Trophoblast cell (in vitro differentiated cells and primary cell): Measurements from ENCODE around the gene TMEM205.

Source experiments
- DNase-seq, 2 donors: peaks; one replicate each; pipeline ENCODE4 v3.0.0-alpha.2; 2016
- H2AFZ ChIP-seq: 2 replicates; pipeline ENCODE4 v1.6.1; 2013; ENCODE audit warnings: low read length, moderate library complexity, mild to moderate bottlenecking; ENCODE audit not compliant: insufficient read depth, poor library complexity
- H2AK5ac ChIP-seq: 2 replicates; pipeline ENCODE4 v1.6.1; 2013; ENCODE audit warnings: mild to moderate bottlenecking, low read length
- H2BK120ac ChIP-seq: 2 replicates; pipeline ENCODE4 v1.6.1; 2013; ENCODE audit warnings: low read length, mild to moderate bottlenecking, moderate library complexity; ENCODE audit not compliant: insufficient read depth, poor library complexity
- H2BK12ac ChIP-seq: 2 replicates; pipeline ENCODE4 v1.6.1; 2013; ENCODE audit warnings: mild to moderate bottlenecking, low read length, moderate library complexity
- H2BK5ac ChIP-seq: 2 replicates; pipeline ENCODE4 v1.6.1; 2013; ENCODE audit warnings: low read length, low read depth, moderate library complexity, mild to moderate bottlenecking; ENCODE audit not compliant: poor library complexity
- H3K14ac ChIP-seq: 2 replicates; pipeline ENCODE4 v1.6.1; 2013; ENCODE audit warnings: mild to moderate bottlenecking, low read length
- H3K18ac ChIP-seq: 2 replicates; pipeline ENCODE4 v1.6.1; 2013; ENCODE audit warnings: mild to moderate bottlenecking, low read length
- H3K23ac ChIP-seq: 2 replicates; pipeline ENCODE4 v1.6.1; 2013; ENCODE audit warnings: low read length
- H3K27ac ChIP-seq: 2 replicates; pipeline ENCODE4 v1.5.1; 2013; ENCODE audit warnings: low read depth, mild to moderate bottlenecking, inconsistent platforms, low read length, moderate library complexity
- H3K27me3 ChIP-seq: 2 replicates; pipeline ENCODE4 v1.6.1; 2013; ENCODE audit warnings: inconsistent platforms, mild to moderate bottlenecking, low read length, moderate library complexity; ENCODE audit not compliant: insufficient read depth
- H3K36me3 ChIP-seq, 2 experiments: 1 replicate in 1 of 2; 2 replicates in 1 of 2; pipeline ENCODE4 v1.6.1; 2013; ENCODE audit warnings: low read length in 2 of 2, mild to moderate bottlenecking in 2 of 2, moderate library complexity in 1 of 2; ENCODE audit not compliant: insufficient read depth in 2 of 2, control insufficient read depth in 1 of 2
- H3K4ac ChIP-seq: 2 replicates; pipeline ENCODE4 v1.6.1; 2013; ENCODE audit warnings: low read depth, mild to moderate bottlenecking, low read length, moderate library complexity
- H3K4me1 ChIP-seq, 2 experiments: 1 replicate in 1 of 2; 2 replicates in 1 of 2; pipeline ENCODE4 v1.6.1; 2013; ENCODE audit warnings: low read length in 2 of 2, mild to moderate bottlenecking in 2 of 2, moderate library complexity in 1 of 2; ENCODE audit not compliant: insufficient read depth in 2 of 2, control insufficient read depth in 1 of 2
- H3K4me2 ChIP-seq: 2 replicates; pipeline ENCODE4 v1.6.1; 2013; ENCODE audit warnings: inconsistent platforms, mild to moderate bottlenecking, low read length, moderate library complexity
- H3K4me3 ChIP-seq: 2 replicates; pipeline ENCODE4 v1.5.1; 2013; ENCODE audit warnings: mild to moderate bottlenecking, low read depth, low read length, inconsistent platforms
- H3K79me1 ChIP-seq: one replicate; pipeline ENCODE4 v1.6.1; 2013; ENCODE audit warnings: low read length
- H3K79me2 ChIP-seq: 2 replicates; pipeline ENCODE4 v1.6.1; 2013; ENCODE audit warnings: low read length, mild to moderate bottlenecking; ENCODE audit not compliant: control insufficient read depth, insufficient read depth, poor library complexity
- H3K9ac ChIP-seq: 2 replicates; pipeline ENCODE4 v1.6.1; 2013; ENCODE audit warnings: mild to moderate bottlenecking, low read length
- H3K9me3 ChIP-seq: 2 replicates; pipeline ENCODE4 v1.6.1; 2013; ENCODE audit warnings: low read depth, mild to moderate bottlenecking, control low read depth, inconsistent platforms, low read length; ENCODE audit not compliant: insufficient read depth
- H4K12ac ChIP-seq: 2 replicates; pipeline ENCODE4 v1.6.1; 2013; ENCODE audit warnings: low read depth, mild to moderate bottlenecking, low read length, moderate library complexity
- H4K8ac ChIP-seq: 2 replicates; pipeline ENCODE4 v1.6.1; 2013; ENCODE audit warnings: low read depth, mild to moderate bottlenecking, low read length, moderate library complexity
- H4K91ac ChIP-seq: one replicate; pipeline ENCODE4 v1.6.1; 2013; ENCODE audit warnings: low read depth, mild to moderate bottlenecking, low read length, moderate library complexity
- WGBS: extraction: QIAGEN DNeasy Blood & Tissue Kit; methylation state at CpG from one replicate; pipeline ENCODE4 v1.1.7; 2013; ENCODE audit warnings: missing lambda C conversion rate; ENCODE audit not compliant: insufficient read length, insufficient coverage; ENCODE audit errors: extremely low coverage; 5-methylcytosine and 5-hydroxymethylcytosine counted together

Gene TMEM205

DNA sequence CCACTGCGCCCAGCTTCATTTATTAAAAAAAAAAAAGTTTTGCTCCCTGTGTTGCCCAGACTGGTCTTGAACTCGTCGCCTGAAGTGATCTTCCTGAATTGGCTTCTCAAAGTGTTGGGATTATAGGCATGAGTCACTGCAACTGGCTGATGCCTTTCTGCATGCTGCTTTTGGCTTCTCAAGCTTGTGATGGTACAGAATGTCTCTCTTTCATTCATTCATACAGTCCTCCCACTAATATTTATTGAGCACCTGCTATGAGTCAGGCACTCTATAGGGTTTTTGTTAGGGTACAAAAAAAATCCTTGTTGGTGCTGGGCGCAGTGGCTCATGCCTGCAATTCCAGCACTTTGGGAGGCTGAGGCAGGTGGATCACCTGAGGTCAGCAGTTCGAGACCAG lies 41.1 kb downstream of the TMEM205 start:
- DNase-seq: no peak
- H3K36me3 ChIP-seq: no peaks in the 10 kb centered on the region
- H3K27me3 ChIP-seq: no peaks in the 10 kb centered on the region
- no peaks in the 10 kb centered on the region for H3K79me2 ChIP-seq
- H3K23ac ChIP-seq: no peak overlapping the region
- no peak overlapping the region for H4K91ac ChIP-seq
- no peak overlapping the region for H2BK12ac ChIP-seq
- H3K4me3 ChIP-seq: no peak overlapping the region
- no peaks in the 10 kb centered on the region for H3K79me1 ChIP-seq
- H2BK5ac ChIP-seq: no peak overlapping the region
- no peak overlapping the region for H2BK120ac ChIP-seq
- no CpG with 5 or more reads among the region's 5 CpGs for WGBS
- H2AK5ac ChIP-seq: no peak overlapping the region
- H3K9me3 ChIP-seq: peaks cover 4% of the 10 kb centered on the region
- no peak overlapping the region for H3K14ac ChIP-seq
- H3K4me1 ChIP-seq: no peaks in the 10 kb centered on the region
- no peak overlapping the region for H4K12ac ChIP-seq
- H2AFZ ChIP-seq: no peak overlapping the region
- H3K18ac ChIP-seq: no peak overlapping the region
- H4K8ac ChIP-seq: no peak overlapping the region
- H3K4me2 ChIP-seq: no peak overlapping the region
- no peak overlapping the region for H3K9ac ChIP-seq
- H3K27ac ChIP-seq: no peak overlapping the region
- H3K4ac ChIP-seq: no peak overlapping the region

DNA sequence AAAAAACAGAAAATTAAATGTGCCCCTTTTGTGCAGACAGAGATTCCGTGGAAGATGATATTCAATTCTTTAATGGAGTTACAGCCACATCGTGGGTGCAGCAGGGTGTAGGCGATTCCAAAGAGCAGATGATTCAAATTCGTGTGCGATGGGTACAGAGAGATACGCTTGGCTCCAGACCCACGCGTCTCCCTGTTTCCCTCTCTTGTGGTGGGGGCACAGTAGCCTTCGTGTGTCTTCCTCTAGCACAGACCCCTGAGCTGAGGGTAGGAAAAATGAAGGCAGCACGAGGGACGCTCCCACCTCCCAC lies 45.3 kb downstream of the TMEM205 start:
- H2BK12ac ChIP-seq: no peak overlapping the region
- no peak overlapping the region for H3K14ac ChIP-seq
- no peak overlapping the region for H2AK5ac ChIP-seq
- H3K36me3 ChIP-seq: no peaks in the 10 kb centered on the region
- no peak overlapping the region for H3K4me2 ChIP-seq
- H3K79me2 ChIP-seq: no peaks in the 10 kb centered on the region
- no peaks in the 10 kb centered on the region for H3K27me3 ChIP-seq
- DNase-seq: no peak
- no peak overlapping the region for H4K8ac ChIP-seq
- no peak overlapping the region for H3K18ac ChIP-seq
- no peak overlapping the region for H3K27ac ChIP-seq
- H2BK5ac ChIP-seq: no peak overlapping the region
- H3K9me3 ChIP-seq: peaks cover 4% of the 10 kb centered on the region
- WGBS: no CpG with 5 or more reads among the region's 11 CpGs
- H3K9ac ChIP-seq: no peak overlapping the region
- H3K23ac ChIP-seq: no peak overlapping the region
- no peaks in the 10 kb centered on the region for H3K4me1 ChIP-seq
- no peaks in the 10 kb centered on the region for H3K79me1 ChIP-seq
- no peak overlapping the region for H4K12ac ChIP-seq
- H2BK120ac ChIP-seq: no peak overlapping the region
- no peak overlapping the region for H3K4ac ChIP-seq
- H3K4me3 ChIP-seq: no peak overlapping the region
- H2AFZ ChIP-seq: no peak overlapping the region
- no peak overlapping the region for H4K91ac ChIP-seq

DNA sequence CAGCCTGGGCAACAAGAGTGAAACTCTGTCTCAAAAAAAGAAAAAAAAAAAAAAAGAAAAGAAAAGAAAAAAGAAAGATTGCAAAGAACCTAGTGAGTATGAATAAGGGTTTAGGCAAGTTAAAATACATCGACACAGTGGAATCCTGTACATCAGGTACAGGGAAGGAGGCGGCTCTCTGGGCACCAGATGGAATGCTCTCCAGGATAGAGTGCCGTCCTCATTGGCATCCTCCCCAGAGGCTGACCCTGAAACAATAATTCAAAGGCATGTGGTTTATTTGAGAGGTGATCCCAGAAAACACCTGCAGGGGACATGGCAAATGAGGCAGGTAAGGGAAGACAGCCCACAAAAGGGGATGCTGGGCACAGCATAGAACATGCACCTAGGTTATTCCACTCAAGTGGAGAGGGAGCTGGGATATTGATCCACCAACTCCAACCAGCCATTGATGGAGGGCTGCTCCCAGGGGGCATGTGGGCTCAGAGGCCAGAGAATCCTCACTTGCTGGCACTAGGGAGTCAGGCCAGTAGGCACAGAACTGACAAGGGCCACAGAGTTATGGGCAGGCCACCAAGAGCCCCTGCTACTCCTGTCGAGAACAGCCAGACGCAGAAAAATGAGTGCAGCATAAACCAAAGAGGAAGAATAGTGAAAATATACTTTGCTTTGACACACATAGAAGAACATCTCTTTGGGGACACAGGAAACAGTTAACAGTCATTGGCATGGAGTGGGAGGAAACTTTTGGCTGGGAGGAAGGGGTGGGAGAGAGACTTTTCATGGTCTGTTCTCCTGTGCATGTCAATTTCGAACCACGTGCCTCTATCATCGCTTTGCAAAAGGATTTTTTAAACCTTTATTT lies 45.9 kb downstream of the TMEM205 start:
- H3K4me3 ChIP-seq: no peak overlapping the region
- no peak overlapping the region for H3K4ac ChIP-seq
- no peak overlapping the region for H3K23ac ChIP-seq
- H3K79me1 ChIP-seq: no peaks in the 10 kb centered on the region
- no peak overlapping the region for H2AFZ ChIP-seq
- no peak overlapping the region for H3K27ac ChIP-seq
- WGBS: no CpG with 5 or more reads among the region's 8 CpGs
- H3K4me2 ChIP-seq: no peak overlapping the region
- no peak overlapping the region for H2BK5ac ChIP-seq
- no peaks in the 10 kb centered on the region for H3K4me1 ChIP-seq
- H2BK12ac ChIP-seq: no peak overlapping the region
- H3K14ac ChIP-seq: no peak overlapping the region
- H3K27me3 ChIP-seq: no peaks in the 10 kb centered on the region
- H2BK120ac ChIP-seq: no peak overlapping the region
- H3K36me3 ChIP-seq: no peaks in the 10 kb centered on the region
- H3K9me3 ChIP-seq: peaks cover 4% of the 10 kb centered on the region
- H3K79me2 ChIP-seq: no peaks in the 10 kb centered on the region
- H4K91ac ChIP-seq: no peak overlapping the region
- DNase-seq: no peak
- no peak overlapping the region for H2AK5ac ChIP-seq
- H3K18ac ChIP-seq: no peak overlapping the region
- H3K9ac ChIP-seq: no peak overlapping the region
- H4K8ac ChIP-seq: no peak overlapping the region
- H4K12ac ChIP-seq: no peak overlapping the region

DNA sequence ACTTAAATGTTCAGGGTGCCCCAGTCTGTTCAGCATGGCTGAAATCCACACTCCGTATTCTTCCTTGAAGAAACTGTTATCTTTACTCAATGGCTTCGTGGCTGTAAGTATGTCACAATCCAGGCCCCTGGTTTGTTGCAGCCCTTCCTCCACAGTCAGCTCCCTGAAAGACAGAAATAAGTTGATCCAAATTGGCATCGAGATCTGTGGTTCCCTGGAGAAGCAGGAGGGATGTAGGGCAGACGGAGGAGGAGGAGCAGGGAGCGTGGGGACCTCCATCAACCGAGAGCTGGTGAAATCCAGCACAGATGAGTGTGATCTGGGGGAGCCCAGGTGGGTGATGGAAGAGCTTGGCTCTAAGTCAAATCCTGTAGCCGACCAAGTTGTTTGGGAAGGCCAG lies 49.8 kb downstream of the TMEM205 start:
- no peak for DNase-seq
- Histone ChIP-seq H3K79me1 (peaks cover 2% of the 10 kb centered on the region), H2AK5ac (no peak overlapping the region), H3K23ac (no peak overlapping the region), H3K9me3 (peaks cover 4% of the 10 kb centered on the region), H2BK5ac (no peak overlapping the region), H3K27me3 (no peaks in the 10 kb centered on the region), H3K4me1 (peaks cover 2 to 3% of the 10 kb centered on the region in 2 experiments), H3K9ac (no peak overlapping the region), H2BK120ac (no peak overlapping the region), H3K4ac (no peak overlapping the region), H3K18ac (no peak overlapping the region), H3K27ac (no peak overlapping the region), H4K8ac (no peak overlapping the region), H3K14ac (no peak overlapping the region), H4K12ac (no peak overlapping the region), H3K79me2 (peaks cover 2% of the 10 kb centered on the region), H4K91ac (no peak overlapping the region), H2AFZ (no peak overlapping the region), H3K4me3 (no peak overlapping the region), H3K4me2 (no peak overlapping the region), H3K36me3 (no peaks in the 10 kb centered on the region), H2BK12ac (no peak overlapping the region)
- no CpG with 5 or more reads among the region's 7 CpGs for WGBS
